ENCODE data around the gene WSCD1. TPM values are rescaled to one million over a fixed set of nuclear protein-coding genes. Genes with fewer than 3 reads are reported as not detected.

WSCD1 gene
- total RNA-seq, 1 experiment from 2014 or later: 0.45 TPM

DNA sequence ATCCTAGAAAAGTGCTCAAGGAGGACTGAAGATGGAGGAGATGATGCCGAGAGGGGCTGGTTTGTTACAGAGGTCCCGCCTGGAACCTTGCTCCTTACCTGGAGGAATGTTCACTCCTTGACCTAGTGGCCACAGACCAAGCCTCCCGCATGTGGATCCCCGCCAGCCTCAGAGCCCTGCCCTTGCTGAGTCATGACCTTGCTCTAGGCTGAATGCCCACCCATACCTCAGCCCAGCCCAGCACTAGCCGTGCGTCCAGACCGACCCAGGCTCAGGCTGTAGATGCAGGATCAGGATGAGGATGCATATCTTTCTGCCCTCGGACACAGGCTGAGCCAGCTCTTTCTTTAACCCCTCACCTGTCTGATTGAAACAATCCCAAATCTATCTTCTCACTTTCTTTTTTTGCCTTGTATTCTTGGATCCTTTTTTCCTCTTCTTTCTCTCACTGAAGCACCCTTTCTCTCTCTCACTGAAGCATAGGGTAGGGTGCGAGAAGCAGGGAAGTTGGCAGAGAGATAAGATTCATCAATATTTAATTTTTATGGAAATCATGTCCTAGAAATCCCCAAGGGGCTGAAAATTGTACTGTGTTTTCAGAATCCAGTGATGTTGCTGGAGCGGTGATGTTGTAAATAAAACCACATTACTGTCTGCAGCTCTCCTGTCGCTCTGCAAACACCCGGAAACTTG, 34.9 kb downstream of the WSCD1 start:
- Mint-ChIP-seq H3K27me3 (ENCODE audit: unreplicated experiment) (peaks cover 99% of the 10 kb centered on the region), H3K4me3 (ENCODE audit: low read depth, unreplicated experiment) (no peak overlapping the region), H3K4me1 (ENCODE audit: low read depth, unreplicated experiment) (no peaks in the 10 kb centered on the region), H3K27ac (ENCODE audit: unreplicated experiment) (no peak overlapping the region), H3K9me3 (ENCODE audit: low read depth, unreplicated experiment) (no peaks in the 10 kb centered on the region), H3K36me3 (ENCODE audit: insufficient read depth, unreplicated experiment) (no peaks in the 10 kb centered on the region)
- CTCF ChIA-PET: no interaction called here
- no peak for DNase-seq
- intact Hi-C loops (cut with micrococcal nuclease; ENCODE audit: unreplicated experiment): no loop called here
- BruUV-seq (replicated peaks): no TSS peak
- TF ChIP-seq, protein P1, sequence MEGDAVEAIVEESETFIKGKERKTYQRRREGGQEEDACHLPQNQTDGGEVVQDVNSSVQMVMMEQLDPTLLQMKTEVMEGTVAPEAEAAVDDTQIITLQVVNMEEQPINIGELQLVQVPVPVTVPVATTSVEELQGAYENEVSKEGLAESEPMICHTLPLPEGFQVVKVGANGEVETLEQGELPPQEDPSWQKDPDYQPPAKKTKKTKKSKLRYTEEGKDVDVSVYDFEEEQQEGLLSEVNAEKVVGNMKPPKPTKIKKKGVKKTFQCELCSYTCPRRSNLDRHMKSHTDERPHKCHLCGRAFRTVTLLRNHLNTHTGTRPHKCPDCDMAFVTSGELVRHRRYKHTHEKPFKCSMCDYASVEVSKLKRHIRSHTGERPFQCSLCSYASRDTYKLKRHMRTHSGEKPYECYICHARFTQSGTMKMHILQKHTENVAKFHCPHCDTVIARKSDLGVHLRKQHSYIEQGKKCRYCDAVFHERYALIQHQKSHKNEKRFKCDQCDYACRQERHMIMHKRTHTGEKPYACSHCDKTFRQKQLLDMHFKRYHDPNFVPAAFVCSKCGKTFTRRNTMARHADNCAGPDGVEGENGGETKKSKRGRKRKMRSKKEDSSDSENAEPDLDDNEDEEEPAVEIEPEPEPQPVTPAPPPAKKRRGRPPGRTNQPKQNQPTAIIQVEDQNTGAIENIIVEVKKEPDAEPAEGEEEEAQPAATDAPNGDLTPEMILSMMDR (IDR thresholded peaks at IDR 0.05; ENCODE audit: unreplicated experiment): no peak

DNA sequence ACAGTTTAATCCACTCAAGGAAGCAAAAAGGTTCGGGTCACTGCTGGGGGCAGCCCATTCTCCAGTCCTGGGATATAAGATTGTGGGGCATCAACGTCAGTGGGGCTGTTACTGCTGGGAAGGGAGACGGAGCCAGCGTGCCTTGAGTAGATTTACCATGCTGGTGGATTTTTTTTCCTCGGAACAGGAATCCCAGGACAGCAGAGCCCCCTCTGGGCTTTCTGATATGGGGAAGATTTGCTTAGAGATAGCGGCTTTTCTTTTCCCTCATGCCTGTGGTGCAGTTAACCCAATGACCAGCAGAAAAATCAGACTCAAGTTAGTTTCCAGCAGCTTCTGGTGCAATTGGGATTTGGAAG, 35.4 kb downstream of the WSCD1 start:
- Mint-ChIP-seq H3K4me1 (ENCODE audit: low read depth, unreplicated experiment) (no peaks in the 10 kb centered on the region), H3K36me3 (ENCODE audit: insufficient read depth, unreplicated experiment) (no peaks in the 10 kb centered on the region), H3K4me3 (ENCODE audit: low read depth, unreplicated experiment) (no peak overlapping the region), H3K27me3 (ENCODE audit: unreplicated experiment) (peaks cover 99% of the 10 kb centered on the region), H3K9me3 (ENCODE audit: low read depth, unreplicated experiment) (no peaks in the 10 kb centered on the region), H3K27ac (ENCODE audit: unreplicated experiment) (no peak overlapping the region)
- TF ChIP-seq, protein P1 (IDR thresholded peaks at IDR 0.05; ENCODE audit: unreplicated experiment): no peak
- CTCF ChIA-PET: no interaction called here
- intact Hi-C loops (cut with micrococcal nuclease; ENCODE audit: unreplicated experiment): no loop called here
- DNase-seq: no peak
- BruUV-seq (replicated peaks): no TSS peak

DNA sequence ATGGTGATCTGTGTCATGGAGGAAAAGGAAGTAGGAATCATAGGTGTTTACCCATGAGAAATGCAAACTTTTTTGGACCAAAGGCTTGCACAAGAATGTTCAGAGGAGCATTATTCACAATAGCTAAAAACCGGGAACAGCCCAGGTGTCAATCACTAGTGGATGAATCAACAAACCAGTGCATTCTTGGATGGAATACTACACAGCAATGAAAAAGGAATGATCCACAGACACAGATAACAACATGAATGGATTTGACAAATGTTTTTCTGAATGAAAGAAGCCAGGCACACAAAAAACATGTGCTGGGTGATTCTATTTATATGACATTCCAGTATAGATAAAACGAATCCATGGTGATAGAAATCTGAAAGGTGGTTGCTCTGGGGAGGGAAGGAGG, 36.0 kb downstream of the WSCD1 start:
- Mint-ChIP-seq H3K27ac (ENCODE audit: unreplicated experiment) (no peak overlapping the region), H3K4me3 (ENCODE audit: low read depth, unreplicated experiment) (no peak overlapping the region), H3K36me3 (ENCODE audit: insufficient read depth, unreplicated experiment) (no peaks in the 10 kb centered on the region), H3K27me3 (ENCODE audit: unreplicated experiment) (peaks cover 94% of the 10 kb centered on the region), H3K4me1 (ENCODE audit: low read depth, unreplicated experiment) (no peaks in the 10 kb centered on the region), H3K9me3 (ENCODE audit: low read depth, unreplicated experiment) (no peaks in the 10 kb centered on the region)
- BruUV-seq (replicated peaks): no TSS peak
- CTCF ChIA-PET: no interaction called here
- DNase-seq: no peak
- TF ChIP-seq, protein P1 (IDR thresholded peaks at IDR 0.05; ENCODE audit: unreplicated experiment): no peak
- intact Hi-C loops (cut with micrococcal nuclease; ENCODE audit: unreplicated experiment): no loop called here

DNA sequence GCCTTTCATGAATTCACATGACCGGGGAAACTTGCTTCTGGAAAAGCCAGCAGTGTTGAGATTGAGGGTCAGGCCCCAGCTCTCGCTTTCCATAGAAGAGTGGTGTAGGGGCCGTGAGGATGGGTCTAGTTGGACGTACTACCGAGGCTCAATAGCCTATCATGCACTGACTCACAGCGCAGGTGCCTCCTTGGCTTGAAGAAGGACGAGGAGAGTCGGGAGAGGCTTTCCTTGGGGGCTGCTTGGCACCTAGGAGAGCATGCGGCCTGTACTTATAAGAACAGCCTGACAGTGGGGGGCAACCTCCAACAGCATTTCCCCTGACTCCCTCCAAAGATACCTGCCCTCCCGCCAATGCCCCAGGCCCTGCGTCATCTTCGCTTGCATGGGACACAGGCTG, 37.6 kb downstream of the WSCD1 start:
- Mint-ChIP-seq H3K4me1 (ENCODE audit: low read depth, unreplicated experiment) (no peaks in the 10 kb centered on the region), H3K36me3 (ENCODE audit: insufficient read depth, unreplicated experiment) (no peaks in the 10 kb centered on the region), H3K27me3 (ENCODE audit: unreplicated experiment) (peaks cover 84% of the 10 kb centered on the region), H3K4me3 (ENCODE audit: low read depth, unreplicated experiment) (no peak overlapping the region), H3K27ac (ENCODE audit: unreplicated experiment) (no peak overlapping the region), H3K9me3 (ENCODE audit: low read depth, unreplicated experiment) (no peaks in the 10 kb centered on the region)
- BruUV-seq (replicated peaks): no TSS peak
- intact Hi-C loops (cut with micrococcal nuclease; ENCODE audit: unreplicated experiment): no loop called here
- TF ChIP-seq, protein P1 (IDR thresholded peaks at IDR 0.05; ENCODE audit: unreplicated experiment): no peak
- CTCF ChIA-PET: no interaction called here
- no peak for DNase-seq

Data from Calu3 (cell line).